ENCODE results near the gene IL3. TPM values are rescaled to one million over a fixed set of nuclear protein-coding genes. Genes with fewer than 3 reads are reported as not detected.

Gene IL3
- total and polyA plus RNA-seq, 2 experiments from 2014 or later = not detected

- 73 to 74% methylated on average over 12 of the region's 12 CpGs for WGBS, 2 experiments (ENCODE audit: low coverage in 1 of 2, low lambda C conversion rate in 2 of 2, missing lambda C conversion rate in 2 of 2)
- no peak overlapping the region for H3K27ac ChIP-seq
- H3K36me3 ChIP-seq (ENCODE audit: low read depth) = no peaks in the 10 kb centered on the region
- in situ Hi-C loops (cut with MboI) = no loop called here
- H3K4me3 ChIP-seq = no peak overlapping the region
- H4K20me1 ChIP-seq (ENCODE audit: insufficient read depth) = no peaks in the 10 kb centered on the region
- no peak overlapping the region for H2AFZ ChIP-seq
- H3K9me2 ChIP-seq (ENCODE audit: insufficient read depth) = no peaks in the 10 kb centered on the region
- TF ChIP-seq EZH2phosphoT487 (IDR thresholded peaks at IDR 0.05; ENCODE audit: insufficient read depth, low read depth) (no peak), EZH2 (IDR thresholded peaks at IDR 0.05; ENCODE audit: insufficient read depth, poor library complexity, severe bottlenecking) (no peak)
- no peaks in the 10 kb centered on the region for H3K27me3 ChIP-seq (replicated peaks; ENCODE audit: insufficient read depth)
- H3K9ac ChIP-seq = no peak overlapping the region
- no peaks in the 10 kb centered on the region for H3K9me3 ChIP-seq (ENCODE audit: low read depth)
- no peak overlapping the region for H3K4me2 ChIP-seq (ENCODE audit: unreplicated experiment)
- H3F3A ChIP-seq (ENCODE audit: insufficient read depth) = no peaks in the 10 kb centered on the region
- no peaks in the 10 kb centered on the region for H3K79me2 ChIP-seq (ENCODE audit: insufficient read depth)
- DNase-seq = no peak
- no peaks in the 10 kb centered on the region for H3K4me1 ChIP-seq (ENCODE audit: insufficient read depth)
These were observed 10.9 kb upstream of the IL3 start for GRCh38 chr5:132049559-132049958.

- in situ Hi-C loops (cut with MboI) = no loop called here
- H2AFZ ChIP-seq = no peak overlapping the region
- no peaks in the 10 kb centered on the region for H3K4me1 ChIP-seq (ENCODE audit: insufficient read depth)
- no peak overlapping the region for H3K27ac ChIP-seq
- DNase-seq = no peak
- H3F3A ChIP-seq (ENCODE audit: insufficient read depth) = no peaks in the 10 kb centered on the region
- WGBS, 2 experiments (ENCODE audit: low coverage in 1 of 2, low lambda C conversion rate in 2 of 2, missing lambda C conversion rate in 2 of 2) = 21 to 29% methylated on average over 5 of the region's 5 CpGs
- no peaks in the 10 kb centered on the region for H4K20me1 ChIP-seq (ENCODE audit: insufficient read depth)
- H3K4me2 ChIP-seq (ENCODE audit: unreplicated experiment) = no peak overlapping the region
- TF ChIP-seq EZH2phosphoT487 (IDR thresholded peaks at IDR 0.05; ENCODE audit: insufficient read depth, low read depth) (no peak), EZH2 (IDR thresholded peaks at IDR 0.05; ENCODE audit: insufficient read depth, poor library complexity, severe bottlenecking) (no peak)
- no peaks in the 10 kb centered on the region for H3K79me2 ChIP-seq (ENCODE audit: insufficient read depth)
- H3K36me3 ChIP-seq (ENCODE audit: low read depth) = no peaks in the 10 kb centered on the region
- H3K9ac ChIP-seq = no peak overlapping the region
- no peaks in the 10 kb centered on the region for H3K27me3 ChIP-seq (replicated peaks; ENCODE audit: insufficient read depth)
- H3K9me3 ChIP-seq (ENCODE audit: low read depth) = no peaks in the 10 kb centered on the region
- H3K4me3 ChIP-seq = no peak overlapping the region
- H3K9me2 ChIP-seq (ENCODE audit: insufficient read depth) = no peaks in the 10 kb centered on the region
These were observed 10.3 kb upstream of the IL3 start for GRCh38 chr5:132050136-132050535.

- H3K9me3 ChIP-seq (ENCODE audit: low read depth) = no peaks in the 10 kb centered on the region
- H2AFZ ChIP-seq = no peak overlapping the region
- H4K20me1 ChIP-seq (ENCODE audit: insufficient read depth) = no peaks in the 10 kb centered on the region
- no peak for DNase-seq
- H3K4me3 ChIP-seq = no peak overlapping the region
- H3K4me2 ChIP-seq (ENCODE audit: unreplicated experiment) = no peak overlapping the region
- TF ChIP-seq EZH2phosphoT487 (IDR thresholded peaks at IDR 0.05; ENCODE audit: insufficient read depth, low read depth) = no peak
- no peak for TF ChIP-seq EZH2 (IDR thresholded peaks at IDR 0.05; ENCODE audit: insufficient read depth, poor library complexity, severe bottlenecking)
- WGBS, 2 experiments (ENCODE audit: low coverage in 1 of 2, low lambda C conversion rate in 2 of 2, missing lambda C conversion rate in 2 of 2) = 64 to 65% methylated on average over 9 of the region's 9 CpGs
- in situ Hi-C loops (cut with MboI) = no loop called here
- H3K4me1 ChIP-seq (ENCODE audit: insufficient read depth) = no peaks in the 10 kb centered on the region
- no peaks in the 10 kb centered on the region for H3K9me2 ChIP-seq (ENCODE audit: insufficient read depth)
- no peaks in the 10 kb centered on the region for H3K79me2 ChIP-seq (ENCODE audit: insufficient read depth)
- no peaks in the 10 kb centered on the region for H3K36me3 ChIP-seq (ENCODE audit: low read depth)
- no peak overlapping the region for H3K27ac ChIP-seq
- H3F3A ChIP-seq (ENCODE audit: insufficient read depth) = no peaks in the 10 kb centered on the region
- no peak overlapping the region for H3K9ac ChIP-seq
- no peaks in the 10 kb centered on the region for H3K27me3 ChIP-seq (replicated peaks; ENCODE audit: insufficient read depth)
These were observed 9.5 kb upstream of the IL3 start for GRCh38 chr5:132050661-132051552.

DNA sequence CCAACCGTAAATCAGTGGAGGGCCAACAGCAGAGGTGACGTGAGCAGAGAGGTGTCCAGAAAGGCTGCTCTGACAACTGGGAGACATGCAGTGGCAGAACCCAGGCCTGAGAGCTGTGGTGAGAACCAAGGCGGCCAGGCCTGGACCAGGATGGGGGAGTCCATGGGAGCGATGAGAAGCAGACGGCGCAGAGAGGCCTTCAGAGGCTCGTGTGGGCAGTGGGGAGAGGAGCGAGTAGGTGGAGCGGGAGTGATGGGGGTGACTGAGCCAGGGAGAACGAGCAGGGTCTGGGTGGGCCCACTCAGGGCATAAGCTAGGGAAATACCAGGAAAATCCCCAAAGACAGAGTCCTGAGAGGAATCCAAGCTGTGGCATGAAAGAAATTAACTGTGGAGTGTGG, 7.9 kb upstream of the IL3 start:
- H2AFZ ChIP-seq = no peak overlapping the region
- no peak overlapping the region for H3K9ac ChIP-seq
- DNase-seq = no peak
- no peaks in the 10 kb centered on the region for H3F3A ChIP-seq (ENCODE audit: insufficient read depth)
- H4K20me1 ChIP-seq (ENCODE audit: insufficient read depth) = no peaks in the 10 kb centered on the region
- H3K9me2 ChIP-seq (ENCODE audit: insufficient read depth) = no peaks in the 10 kb centered on the region
- no peaks in the 10 kb centered on the region for H3K9me3 ChIP-seq (ENCODE audit: low read depth)
- 69 to 72% methylated on average over 10 of the region's 10 CpGs for WGBS, 2 experiments (ENCODE audit: low coverage in 1 of 2, low lambda C conversion rate in 2 of 2, missing lambda C conversion rate in 2 of 2)
- H3K79me2 ChIP-seq (ENCODE audit: insufficient read depth) = no peaks in the 10 kb centered on the region
- H3K36me3 ChIP-seq (ENCODE audit: low read depth) = no peaks in the 10 kb centered on the region
- H3K4me3 ChIP-seq = no peak overlapping the region
- H3K27ac ChIP-seq = no peak overlapping the region
- H3K4me2 ChIP-seq (ENCODE audit: unreplicated experiment) = no peak overlapping the region
- in situ Hi-C loops (cut with MboI) = no loop called here
- H3K27me3 ChIP-seq (replicated peaks; ENCODE audit: insufficient read depth) = no peaks in the 10 kb centered on the region
- no peaks in the 10 kb centered on the region for H3K4me1 ChIP-seq (ENCODE audit: insufficient read depth)
- TF ChIP-seq EZH2phosphoT487 (IDR thresholded peaks at IDR 0.05; ENCODE audit: insufficient read depth, low read depth) (no peak), EZH2 (IDR thresholded peaks at IDR 0.05; ENCODE audit: insufficient read depth, poor library complexity, severe bottlenecking) (no peak)
